ENCODE measurements around the gene ZEB1. TPM values are rescaled to one million over a fixed set of nuclear protein-coding genes. Genes with fewer than 3 reads are reported as not detected.

The ZEB1 gene
- total RNA-seq (2014; rRNA removed; shearing (Covaris generic); ENCODE audit: low replicate concordance) = 49.5 and 53.9 TPM in 2 replicates

DNA sequence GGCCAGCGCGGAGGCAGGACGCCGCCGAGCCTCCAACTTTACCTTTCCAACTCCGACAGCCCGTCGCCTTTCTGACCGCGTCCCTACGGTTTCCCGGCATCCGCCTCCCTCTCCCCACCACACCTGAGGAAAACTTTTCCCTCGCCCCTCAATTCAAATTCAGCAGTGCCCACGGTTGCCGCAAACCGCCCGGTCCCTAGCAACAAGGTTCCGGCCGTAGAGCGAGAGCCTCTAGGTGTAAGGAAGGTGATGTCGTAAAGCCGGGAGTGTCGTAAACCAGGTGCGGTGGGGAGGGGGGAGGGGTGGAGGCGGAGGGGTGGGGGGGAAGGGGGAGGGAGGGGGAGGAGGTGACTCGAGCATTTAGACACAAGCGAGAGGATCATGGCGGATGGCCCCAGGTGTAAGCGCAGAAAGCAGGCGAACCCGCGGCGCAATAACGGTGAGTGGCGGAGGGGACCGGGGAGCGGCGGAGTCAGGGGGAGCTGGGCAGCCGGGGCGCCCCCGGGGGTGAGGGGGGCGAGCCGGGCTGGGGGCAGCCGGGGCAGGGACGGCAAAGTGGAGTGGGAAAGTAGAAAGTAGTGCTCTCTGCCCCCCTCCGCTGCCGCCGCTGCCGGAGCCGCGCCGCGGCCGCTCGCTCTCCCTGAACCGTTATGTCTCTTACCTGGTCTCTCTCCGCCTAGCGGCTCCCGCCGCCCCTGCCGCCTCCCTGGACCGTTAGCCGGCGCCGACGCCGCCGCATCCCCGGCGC lies at the start of gene ZEB1:
ZEB1 (plus strand) TSS at position 363 of the 748 bp plus-strand sequence; CDS start at position 382, 19 bp downstream.
- DNase-seq = peak; percentile 98
- peak within 1 kb of the TSS; percentile 87 for H3K27ac ChIP-seq (ENCODE audit: low read length)
- H3K4me1 ChIP-seq (ENCODE audit: low read length) = peaks cover 47% of the 10 kb centered on the region

DNA sequence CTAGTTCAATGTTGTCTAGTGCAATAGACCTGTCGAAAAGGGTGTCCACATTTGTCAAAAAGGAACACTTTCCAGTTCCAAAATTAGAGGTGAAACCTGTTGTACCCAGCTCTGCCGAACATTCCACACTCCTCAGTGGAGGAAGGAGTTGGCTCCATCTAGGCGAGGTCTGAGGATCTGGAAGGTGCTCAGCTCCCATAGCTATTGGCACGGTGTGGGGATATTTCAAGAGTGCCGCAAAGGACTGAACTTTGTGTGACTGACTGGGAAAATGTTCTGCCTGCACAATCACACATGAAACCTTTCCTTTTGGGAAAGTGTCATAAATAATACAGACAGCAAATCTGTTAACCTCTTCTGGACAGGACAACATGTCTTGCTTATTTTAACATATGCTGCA lies 48.1 kb upstream of the ZEB1 start:
- Histone ChIP-seq H3K27me3 (ENCODE audit: low read length) (no peaks in the 10 kb centered on the region), H2AFZ (ENCODE audit: low read length) (no peak overlapping the region), H4K20me1 (ENCODE audit: insufficient read depth, low read depth, low read length) (no peaks in the 10 kb centered on the region), H3K4me3 (ENCODE audit: low read length) (no peak overlapping the region), H3K27ac (ENCODE audit: low read length) (no peak overlapping the region), H3K4me2 (ENCODE audit: low read depth, low read length, poor library complexity, severe bottlenecking) (no peak overlapping the region), H3K9me3 (ENCODE audit: low read length) (no peaks in the 10 kb centered on the region), H3K79me2 (ENCODE audit: low read length) (no peaks in the 10 kb centered on the region), H3K9ac (ENCODE audit: low read length) (no peak overlapping the region), H3K9me2 (replicated peaks; ENCODE audit: insufficient read depth, low read length) (no peaks in the 10 kb centered on the region), H3K4me1 (ENCODE audit: low read length) (no peaks in the 10 kb centered on the region), H3K36me3 (ENCODE audit: insufficient read depth, low read length) (no peaks in the 10 kb centered on the region)
- DNase-seq = no peak

More for the DNA sequence above, at the start of gene ZEB1:
- Histone ChIP-seq H3K9ac (ENCODE audit: low read length) (peak within 1 kb of the TSS; percentile 93), H2AFZ (ENCODE audit: low read length) (peak within 1 kb of the TSS; percentile 27; the same call in 1 of the 2 replicates), H3K27me3 (ENCODE audit: low read length) (no peaks in the 10 kb centered on the region), H4K20me1 (ENCODE audit: insufficient read depth, low read depth, low read length) (0 out of 2 replicates have a peak, but pooled peaks cover 3% of the 10 kb centered on the region), H3K4me2 (ENCODE audit: low read depth, low read length, poor library complexity, severe bottlenecking) (peak within 1 kb of the TSS; percentile 89), H3K4me3 (ENCODE audit: low read length) (peak within 1 kb of the TSS; percentile 94), H3K9me3 (ENCODE audit: low read length) (no peaks in the 10 kb centered on the region), H3K9me2 (replicated peaks; ENCODE audit: insufficient read depth, low read length) (no peaks in the 10 kb centered on the region), H3K36me3 (ENCODE audit: insufficient read depth, low read length) (no peaks in the 10 kb centered on the region; the same call in 1 of the 2 replicates), H3K79me2 (ENCODE audit: low read length) (peaks cover 86% of the 10 kb centered on the region)

DNA sequence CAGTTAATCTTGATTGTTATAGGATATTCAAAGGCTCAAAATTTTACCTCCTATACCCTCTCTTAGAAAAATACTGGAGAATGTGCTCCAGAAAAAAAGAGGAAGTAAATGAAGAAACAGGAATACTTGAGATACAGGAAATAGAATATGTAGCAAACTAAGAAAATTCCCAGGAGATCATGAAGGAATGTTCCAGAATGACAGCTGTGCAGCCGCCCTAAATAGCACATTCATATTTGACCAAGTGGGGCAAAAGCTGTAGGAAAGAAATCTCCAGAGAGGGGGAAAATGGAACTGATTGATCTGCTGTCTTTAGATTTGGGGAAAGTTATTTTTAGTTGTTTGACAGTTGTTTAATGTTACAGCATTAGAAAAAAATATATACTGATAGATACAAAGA lies 46.2 kb upstream of the ZEB1 start:
- Histone ChIP-seq H3K4me1 (ENCODE audit: low read length) (no peaks in the 10 kb centered on the region), H3K4me3 (ENCODE audit: low read length) (no peak overlapping the region), H3K4me2 (ENCODE audit: low read depth, low read length, poor library complexity, severe bottlenecking) (no peak overlapping the region), H2AFZ (ENCODE audit: low read length) (no peak overlapping the region), H3K79me2 (ENCODE audit: low read length) (no peaks in the 10 kb centered on the region), H3K36me3 (ENCODE audit: insufficient read depth, low read length) (no peaks in the 10 kb centered on the region), H3K9me2 (replicated peaks; ENCODE audit: insufficient read depth, low read length) (no peaks in the 10 kb centered on the region), H3K27ac (ENCODE audit: low read length) (no peak overlapping the region), H3K9ac (ENCODE audit: low read length) (no peak overlapping the region), H3K27me3 (ENCODE audit: low read length) (no peaks in the 10 kb centered on the region), H3K9me3 (ENCODE audit: low read length) (no peaks in the 10 kb centered on the region), H4K20me1 (ENCODE audit: insufficient read depth, low read depth, low read length) (no peaks in the 10 kb centered on the region)
- no peak for DNase-seq

DNA sequence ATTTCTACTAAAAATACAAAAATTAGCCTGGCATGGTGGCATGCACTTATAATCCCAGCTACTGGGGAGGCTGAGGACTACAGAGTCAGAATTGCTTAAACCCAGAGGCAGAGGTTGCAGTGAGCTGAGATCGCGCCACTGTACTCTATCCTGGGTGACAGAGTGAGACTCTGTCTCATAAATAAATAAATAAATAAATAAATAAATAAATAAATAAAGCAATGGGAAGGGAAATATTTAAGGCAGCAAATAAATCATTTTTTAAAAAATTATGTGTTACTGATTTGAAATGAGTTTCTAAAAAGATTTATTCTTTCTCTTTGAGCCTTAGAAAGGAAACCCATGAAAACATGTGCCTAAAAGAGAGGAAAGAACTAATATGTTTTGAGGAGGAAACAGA lies 45.2 kb upstream of the ZEB1 start:
- no peak overlapping the region for H2AFZ ChIP-seq (ENCODE audit: low read length)
- no peak overlapping the region for H3K4me3 ChIP-seq (ENCODE audit: low read length)
- no peak for DNase-seq
- H3K36me3 ChIP-seq (ENCODE audit: insufficient read depth, low read length) = no peaks in the 10 kb centered on the region
- H3K4me1 ChIP-seq (ENCODE audit: low read length) = no peaks in the 10 kb centered on the region
- H3K9ac ChIP-seq (ENCODE audit: low read length) = no peak overlapping the region
- no peak overlapping the region for H3K4me2 ChIP-seq (ENCODE audit: low read depth, low read length, poor library complexity, severe bottlenecking)
- H3K9me2 ChIP-seq (replicated peaks; ENCODE audit: insufficient read depth, low read length) = no peaks in the 10 kb centered on the region
- no peaks in the 10 kb centered on the region for H3K79me2 ChIP-seq (ENCODE audit: low read length)
- H3K27ac ChIP-seq (ENCODE audit: low read length) = no peak overlapping the region
- H3K27me3 ChIP-seq (ENCODE audit: low read length) = no peaks in the 10 kb centered on the region
- no peaks in the 10 kb centered on the region for H4K20me1 ChIP-seq (ENCODE audit: insufficient read depth, low read depth, low read length)
- no peaks in the 10 kb centered on the region for H3K9me3 ChIP-seq (ENCODE audit: low read length)

DNA sequence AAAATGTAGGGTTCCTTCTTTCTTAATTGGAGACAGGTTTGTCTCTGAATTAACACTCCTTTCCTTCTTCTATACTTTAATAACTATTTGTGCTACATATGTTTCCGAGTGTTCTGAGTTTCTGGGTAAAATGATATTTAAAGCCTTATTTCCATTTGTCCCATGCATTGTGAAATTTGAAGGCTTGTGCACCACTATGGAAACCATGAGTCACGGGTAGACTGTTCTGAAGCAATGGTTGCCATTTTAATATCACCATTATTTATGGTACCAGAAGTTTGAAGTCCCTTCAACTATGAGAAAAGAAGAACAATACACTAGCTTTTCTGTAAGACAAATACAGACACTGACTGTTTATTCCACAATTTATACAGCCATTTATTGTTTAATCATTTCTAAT lies 44.7 kb upstream of the ZEB1 start:
- Histone ChIP-seq H3K4me2 (ENCODE audit: low read depth, low read length, poor library complexity, severe bottlenecking) (no peak overlapping the region), H3K27ac (ENCODE audit: low read length) (no peak overlapping the region), H4K20me1 (ENCODE audit: insufficient read depth, low read depth, low read length) (no peaks in the 10 kb centered on the region), H2AFZ (ENCODE audit: low read length) (no peak overlapping the region), H3K4me1 (ENCODE audit: low read length) (no peaks in the 10 kb centered on the region), H3K9me2 (replicated peaks; ENCODE audit: insufficient read depth, low read length) (no peaks in the 10 kb centered on the region), H3K36me3 (ENCODE audit: insufficient read depth, low read length) (no peaks in the 10 kb centered on the region), H3K9me3 (ENCODE audit: low read length) (no peaks in the 10 kb centered on the region), H3K27me3 (ENCODE audit: low read length) (no peaks in the 10 kb centered on the region), H3K79me2 (ENCODE audit: low read length) (no peaks in the 10 kb centered on the region), H3K9ac (ENCODE audit: low read length) (no peak overlapping the region), H3K4me3 (ENCODE audit: low read length) (no peak overlapping the region)
- no peak for DNase-seq

DNA sequence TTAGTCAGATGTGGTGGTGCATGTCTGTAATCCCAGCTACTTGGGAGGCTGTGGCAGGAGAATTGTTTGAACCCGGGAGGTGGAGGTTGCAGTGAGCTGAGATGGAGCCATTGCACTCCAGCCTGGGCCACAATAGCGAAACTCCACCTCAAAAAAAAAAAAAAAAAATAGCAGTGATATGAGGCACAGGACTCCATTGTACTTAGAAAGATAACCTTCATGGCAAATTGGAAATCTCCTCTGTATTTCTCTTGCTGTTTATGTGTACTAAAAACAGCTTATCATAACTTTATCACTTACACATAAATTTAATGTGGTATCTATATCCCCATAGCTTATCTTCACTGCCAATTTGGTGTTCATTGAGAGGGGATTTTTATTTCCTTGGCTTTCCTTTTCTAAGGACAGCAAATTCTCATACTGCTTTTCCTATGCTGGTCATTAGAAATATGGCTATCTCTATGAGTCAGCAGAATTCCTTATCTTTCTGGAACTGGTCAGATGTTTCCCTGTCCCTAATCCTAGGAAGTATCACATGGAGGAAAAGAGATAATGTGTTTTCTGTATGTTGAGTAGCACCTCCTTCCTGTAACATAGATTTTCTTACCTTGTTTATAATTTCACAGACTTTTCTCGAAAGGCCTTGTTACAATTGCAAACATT lies 40.6 kb upstream of the ZEB1 start:
- H2AFZ ChIP-seq (ENCODE audit: low read length) = no peak overlapping the region
- H3K4me2 ChIP-seq (ENCODE audit: low read depth, low read length, poor library complexity, severe bottlenecking) = no peak overlapping the region

DNA sequence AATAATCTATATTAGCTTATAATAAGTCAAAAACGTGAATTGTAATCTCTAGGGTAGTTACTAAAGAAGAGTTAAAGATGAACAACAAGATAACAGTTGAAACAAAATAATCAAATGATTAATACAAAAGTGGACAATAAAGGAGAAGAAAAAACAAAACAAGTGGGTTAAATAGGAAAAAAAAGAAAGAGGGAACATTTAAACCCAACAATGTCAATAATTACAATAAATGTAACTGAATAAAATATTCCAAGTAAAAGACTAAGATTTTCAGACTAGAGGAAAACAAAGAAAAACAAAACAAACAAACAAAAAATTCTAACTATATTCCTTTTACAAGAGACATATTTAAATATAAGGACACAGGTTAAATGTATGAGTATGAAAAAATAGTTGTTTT lies 38.0 kb upstream of the ZEB1 start:
- no peak for DNase-seq
- Histone ChIP-seq H3K4me2 (ENCODE audit: low read depth, low read length, poor library complexity, severe bottlenecking) (no peak overlapping the region), H3K9ac (ENCODE audit: low read length) (no peak overlapping the region), H3K4me1 (ENCODE audit: low read length) (no peaks in the 10 kb centered on the region), H3K36me3 (ENCODE audit: insufficient read depth, low read length) (no peaks in the 10 kb centered on the region), H3K27ac (ENCODE audit: low read length) (no peak overlapping the region), H3K4me3 (ENCODE audit: low read length) (no peak overlapping the region), H4K20me1 (ENCODE audit: insufficient read depth, low read depth, low read length) (0 out of 2 replicates have a peak, but pooled peaks cover 4% of the 10 kb centered on the region), H3K79me2 (ENCODE audit: low read length) (no peaks in the 10 kb centered on the region), H3K9me3 (ENCODE audit: low read length) (no peaks in the 10 kb centered on the region), H2AFZ (ENCODE audit: low read length) (no peak overlapping the region), H3K9me2 (replicated peaks; ENCODE audit: insufficient read depth, low read length) (no peaks in the 10 kb centered on the region), H3K27me3 (ENCODE audit: low read length) (no peaks in the 10 kb centered on the region)

More for the DNA sequence above, 40.6 kb upstream of the ZEB1 start:
- DNase-seq = no peak
- Histone ChIP-seq H3K9ac (ENCODE audit: low read length) (no peak overlapping the region), H3K4me3 (ENCODE audit: low read length) (no peak overlapping the region), H3K79me2 (ENCODE audit: low read length) (no peaks in the 10 kb centered on the region), H3K9me3 (ENCODE audit: low read length) (no peaks in the 10 kb centered on the region), H3K27ac (ENCODE audit: low read length) (no peak overlapping the region), H3K27me3 (ENCODE audit: low read length) (no peaks in the 10 kb centered on the region), H3K36me3 (ENCODE audit: insufficient read depth, low read length) (no peaks in the 10 kb centered on the region), H3K9me2 (replicated peaks; ENCODE audit: insufficient read depth, low read length) (no peaks in the 10 kb centered on the region), H3K4me1 (ENCODE audit: low read length) (no peaks in the 10 kb centered on the region), H4K20me1 (ENCODE audit: insufficient read depth, low read depth, low read length) (0 out of 2 replicates have a peak, but pooled peaks cover 4% of the 10 kb centered on the region)

DNA sequence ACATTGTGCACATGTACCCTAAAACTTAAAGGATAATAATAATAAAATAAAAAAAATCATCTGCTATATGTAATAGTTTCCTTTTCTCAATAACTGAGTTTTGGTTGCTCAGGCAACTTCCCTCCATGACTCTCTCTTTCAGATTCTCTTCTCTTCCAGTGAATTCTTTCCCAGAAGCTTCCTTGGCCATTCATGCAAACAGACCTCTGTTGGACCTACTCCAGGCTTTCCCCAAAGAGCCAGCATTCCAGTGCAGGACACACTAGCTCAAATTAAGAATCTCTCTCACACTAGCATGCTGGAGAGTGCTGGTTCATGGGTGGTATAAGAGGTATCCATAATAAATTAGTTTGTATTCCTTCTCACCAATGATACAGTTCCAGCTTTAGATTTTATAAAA lies 31.0 kb upstream of the ZEB1 start:
- H3K4me1 ChIP-seq (ENCODE audit: low read length) = no peaks in the 10 kb centered on the region
- H3K4me3 ChIP-seq (ENCODE audit: low read length) = no peak overlapping the region
- H3K9me3 ChIP-seq (ENCODE audit: low read length) = no peaks in the 10 kb centered on the region
- H2AFZ ChIP-seq (ENCODE audit: low read length) = no peak overlapping the region
- no peak overlapping the region for H3K9ac ChIP-seq (ENCODE audit: low read length)
- H3K9me2 ChIP-seq (replicated peaks; ENCODE audit: insufficient read depth, low read length) = no peaks in the 10 kb centered on the region
- H3K27me3 ChIP-seq (ENCODE audit: low read length) = no peaks in the 10 kb centered on the region
- H3K4me2 ChIP-seq (ENCODE audit: low read depth, low read length, poor library complexity, severe bottlenecking) = no peak overlapping the region
- DNase-seq = no peak
- H4K20me1 ChIP-seq (ENCODE audit: insufficient read depth, low read depth, low read length) = 0 out of 2 replicates have a peak, but pooled peaks cover under 1% of the 10 kb centered on the region
- no peak overlapping the region for H3K27ac ChIP-seq (ENCODE audit: low read length)
- H3K79me2 ChIP-seq (ENCODE audit: low read length) = no peaks in the 10 kb centered on the region
- H3K36me3 ChIP-seq (ENCODE audit: insufficient read depth, low read length) = no peaks in the 10 kb centered on the region

All from Karpas-422 (cell line).